GM18507 (cell line): Measurements from ENCODE around the gene CHCHD6.

Source experiments
- DNase-seq: peaks from one replicate; pipeline ENCODE4 v3.0.0; 2011; ENCODE audit warnings: low read depth; ENCODE audit not compliant: insufficient read length; ENCODE audit errors: extremely low spot score
- FAIRE-seq: peaks from 2 replicates; lab custom pipeline; 2011; peaks lifted over from hg19 to GRCh38; lab: Jason Lieb, UNC

CHCHD6 gene

GRCh38 chr3:126990890-126991289 is 286.9 kb downstream of the CHCHD6 start:
- FAIRE-seq, result no peak
- DNase-seq, result no peak

- no peak for FAIRE-seq
- no peak for DNase-seq
Measured at GRCh38 chr3:126991366-126992200, 287.5 kb downstream of the CHCHD6 start.

GRCh38 chr3:126992216-126992615 is 288.2 kb downstream of the CHCHD6 start:
- no peak for DNase-seq
- no peak for FAIRE-seq

- FAIRE-seq (no peak), DNase-seq (no peak)
Measured at GRCh38 chr3:126992776-126993175, 288.7 kb downstream of the CHCHD6 start.

GRCh38 chr3:126993436-126993835 is 289.4 kb downstream of the CHCHD6 start:
- DNase-seq (no peak), FAIRE-seq (no peak)

GRCh38 chr3:126994661-126995245 is 290.7 kb downstream of the CHCHD6 start:
- no peak for FAIRE-seq
- DNase-seq, result no peak

GRCh38 chr3:126995254-126995780 is 291.3 kb downstream of the CHCHD6 start:
- DNase-seq (no peak), FAIRE-seq (no peak)

- DNase-seq, result no peak
- no peak for FAIRE-seq
Measured at GRCh38 chr3:126995926-126996512, 292.0 kb downstream of the CHCHD6 start.

- FAIRE-seq (no peak), DNase-seq (no peak)
Measured at GRCh38 chr3:126996905-126997304, 292.9 kb downstream of the CHCHD6 start.

- FAIRE-seq (no peak), DNase-seq (no peak)
Measured at GRCh38 chr3:126997455-126998038, 293.5 kb downstream of the CHCHD6 start.

GRCh38 chr3:126998320-126998719 is 294.3 kb downstream of the CHCHD6 start:
- FAIRE-seq (no peak), DNase-seq (no peak)

GRCh38 chr3:126998728-126999127 is 294.7 kb downstream of the CHCHD6 start:
- FAIRE-seq, result no peak
- no peak for DNase-seq

- no peak for DNase-seq
- no peak for FAIRE-seq
Measured at GRCh38 chr3:126999383-126999782, 295.3 kb downstream of the CHCHD6 start.

GRCh38 chr3:127000119-127000518 is 296.1 kb downstream of the CHCHD6 start:
- no peak for FAIRE-seq

GRCh38 chr3:127000761-127001160 is 296.7 kb downstream of the CHCHD6 start:
- DNase-seq, result no peak
- no peak for FAIRE-seq

More at GRCh38 chr3:127000119-127000518, 296.1 kb downstream of the CHCHD6 start:
- DNase-seq, result no peak

- DNase-seq (no peak), FAIRE-seq (no peak)
Measured at GRCh38 chr3:127001486-127002194, 297.6 kb downstream of the CHCHD6 start.

GRCh38 chr3:127002195-127003174 is 298.4 kb downstream of the CHCHD6 start:
- FAIRE-seq (no peak), DNase-seq (no peak)

- no peak for FAIRE-seq
- no peak for DNase-seq
Measured at GRCh38 chr3:127003175-127003555, 299.1 kb downstream of the CHCHD6 start.
